ENCODE measurements around the gene RPE65.
"Not testable (repeated sequence)": the region's sequence is repeated elsewhere in the genome, so short reads cannot be mapped to it uniquely, and the experiment has no call there.

Gene RPE65

DNA sequence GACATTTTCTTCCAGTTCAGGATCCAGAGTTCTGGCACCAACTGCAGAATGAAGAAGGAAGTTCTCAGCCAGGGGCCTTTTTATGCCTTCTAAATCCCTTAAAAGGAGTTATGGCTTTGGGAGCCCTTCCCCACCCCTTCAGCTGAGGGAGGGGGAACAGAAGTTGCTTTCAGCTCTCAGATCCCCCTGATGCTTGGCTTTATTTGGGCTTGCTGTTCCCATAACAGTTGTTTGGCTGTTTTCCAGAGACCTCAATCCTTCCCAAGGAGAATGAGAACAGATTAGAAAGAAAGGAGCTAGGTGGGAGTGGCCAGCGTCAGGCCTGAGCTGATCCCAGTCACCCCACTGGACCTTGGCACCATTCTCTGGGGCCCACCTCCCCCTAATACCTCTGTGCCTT, at the start of gene RPE65:
TSS of gene RPE65 (minus strand) at position 54 of the 400 bp plus-strand sequence. CDS start at position 5, 49 bp downstream.
- DNase-seq (ENCODE audit: low spot score), result no peak

DNA sequence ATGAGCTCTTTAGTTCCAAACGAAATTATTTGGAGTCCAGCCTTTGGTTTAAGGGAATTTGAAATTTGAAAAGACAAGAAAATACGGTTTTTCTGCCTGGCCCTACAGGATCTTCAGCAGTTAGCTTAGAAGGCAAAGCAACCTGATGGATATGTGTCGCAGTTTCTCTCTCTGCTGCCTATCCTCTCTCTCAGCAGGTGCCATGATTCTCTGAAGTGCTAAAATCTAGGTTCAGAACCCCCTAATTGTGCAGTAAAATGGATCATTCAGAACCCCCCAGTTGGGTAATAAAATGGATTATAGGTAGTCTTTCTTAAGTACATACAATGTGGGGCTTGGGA, 47.6 kb upstream of the RPE65 start:
- no peak for DNase-seq (ENCODE audit: low spot score)

DNA sequence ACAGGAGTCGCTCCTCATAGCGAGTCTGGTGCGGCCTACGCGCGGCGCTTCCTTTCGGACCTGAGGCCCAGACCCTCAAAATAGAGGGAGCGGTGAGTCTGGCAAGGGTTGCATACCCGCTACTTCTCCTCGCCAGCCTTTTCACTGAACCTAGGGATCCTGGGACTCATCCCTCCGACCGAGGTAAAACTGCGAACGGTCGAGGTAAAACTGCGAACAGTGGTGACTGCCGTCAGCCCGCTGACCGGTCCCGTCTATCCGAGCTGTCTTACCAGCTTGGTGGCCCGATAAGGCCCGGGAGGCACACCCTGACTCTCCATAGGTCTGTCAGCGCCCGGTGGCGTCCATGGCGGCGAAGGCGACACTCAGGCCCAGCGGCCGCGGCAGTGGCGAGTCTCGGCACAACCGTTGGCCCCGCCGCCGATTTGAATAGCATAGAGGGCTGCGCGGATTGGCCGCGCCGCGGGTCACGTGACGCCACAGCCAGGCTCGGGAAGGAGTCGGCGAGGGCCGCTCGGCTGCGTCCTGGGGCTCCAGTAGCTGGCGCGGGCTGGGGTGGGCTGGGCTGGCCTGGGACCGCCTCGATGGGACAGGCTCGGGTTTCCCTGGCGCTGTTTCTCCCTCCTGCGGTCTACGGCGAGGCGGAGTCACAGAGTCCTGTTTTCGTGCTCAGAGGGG, 47.1 kb upstream of the RPE65 start, which contains the start of gene DEPDC1:
TSS of gene DEPDC1 (minus strand) at position 403 of the 678 bp plus-strand sequence. CDS start at position 320, 83 bp downstream.
- DNase-seq (ENCODE audit: low spot score), result peak; percentile 77

DNA sequence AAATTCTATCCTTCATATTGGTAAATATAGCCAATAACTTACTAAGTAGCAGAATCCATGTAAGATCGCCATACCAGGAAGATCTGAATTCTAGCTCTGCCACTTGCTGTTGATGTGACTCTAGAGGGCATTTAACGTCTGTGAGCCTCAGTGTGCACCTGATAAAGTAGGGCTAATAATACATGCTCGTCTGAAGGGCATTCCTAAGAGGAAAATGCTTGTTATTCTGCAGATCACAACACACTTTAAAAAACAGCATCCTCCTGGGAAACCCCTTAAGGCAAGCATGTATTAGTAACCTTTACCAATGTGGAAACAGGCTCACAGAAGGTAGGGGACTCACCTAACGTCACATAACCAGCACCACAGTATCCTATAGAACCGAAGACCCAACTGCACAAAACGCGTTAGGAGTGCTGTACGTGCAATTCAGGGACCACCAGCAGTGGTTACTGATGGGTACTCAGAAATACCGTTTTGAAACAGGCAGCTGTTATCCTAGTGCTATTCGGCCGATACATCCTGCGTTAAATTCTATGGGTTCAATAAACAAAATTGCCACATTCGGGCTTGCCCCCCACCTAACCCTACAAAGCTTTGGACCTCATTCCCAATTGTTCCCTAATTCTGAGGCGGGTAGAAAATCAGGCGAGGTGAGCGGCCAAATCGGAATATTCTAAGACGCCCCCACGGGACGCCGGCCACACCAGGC, 46.4 kb upstream of the RPE65 start:
- DNase-seq (ENCODE audit: low spot score), result peak; percentile 6

DNA sequence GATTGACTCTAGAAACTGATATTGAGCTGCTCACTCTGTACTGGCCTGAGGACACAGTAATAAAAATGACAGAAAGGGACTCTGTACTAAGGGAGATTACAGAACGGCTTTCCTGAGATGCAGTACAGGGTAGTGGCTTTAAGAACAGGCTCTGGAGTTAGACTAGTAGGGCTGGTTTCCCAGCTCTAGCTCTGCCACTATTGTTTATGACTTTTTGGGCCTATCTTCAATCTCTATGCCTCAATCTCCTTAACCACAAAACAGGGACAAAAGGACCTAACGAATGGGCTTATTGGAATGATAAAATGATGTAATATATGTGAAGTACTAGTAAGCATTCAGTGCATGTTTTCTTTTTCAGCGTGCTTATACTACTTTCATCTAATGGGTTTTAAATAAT, 45.8 kb upstream of the RPE65 start:
- peak; percentile 8 for DNase-seq (ENCODE audit: low spot score)

DNA sequence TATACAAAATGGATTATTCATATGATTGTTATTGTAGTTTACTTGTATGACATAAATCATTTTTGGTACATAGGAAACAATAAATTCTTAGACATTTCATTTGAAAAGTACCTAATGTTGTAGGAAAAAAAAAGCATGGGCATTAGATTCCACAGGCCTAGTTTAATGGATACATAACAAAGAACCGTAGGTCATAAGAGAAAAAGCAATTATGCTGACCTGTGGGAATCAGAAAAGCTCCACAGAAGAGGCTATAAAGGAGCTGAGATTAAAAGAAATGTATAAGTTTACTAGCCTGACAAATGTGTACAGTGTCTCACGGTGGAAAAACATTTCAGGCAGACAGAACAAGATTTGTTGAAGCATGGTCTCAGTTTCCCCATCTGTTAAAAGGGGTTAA, 43.4 kb upstream of the RPE65 start:
- no peak for DNase-seq (ENCODE audit: low spot score)

DNA sequence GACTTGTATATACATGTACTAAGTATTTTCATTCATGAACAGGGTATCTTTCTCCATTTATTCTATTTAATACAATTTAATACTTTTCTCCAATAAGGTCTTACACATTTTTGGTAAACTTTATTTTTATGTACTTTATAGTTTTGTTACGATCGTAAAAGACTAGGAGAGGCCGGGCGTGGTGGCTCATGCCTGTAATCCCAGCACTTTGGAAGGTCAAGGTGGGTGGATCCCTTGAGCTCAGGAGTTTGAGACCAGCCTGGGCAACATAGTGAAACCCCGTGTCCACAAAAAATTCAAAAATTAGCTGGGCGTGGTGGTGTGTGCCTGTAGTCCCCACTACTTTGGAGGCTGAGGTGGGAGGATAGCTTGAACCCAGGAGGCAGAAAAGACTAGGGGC, 42.5 kb upstream of the RPE65 start:
- DNase-seq (ENCODE audit: low spot score), result not testable (repeated sequence)

GRCh38 chr1:68490046-68490651, 40.4 kb upstream of the RPE65 start:
- DNase-seq (ENCODE audit: low spot score), result no peak

DNA sequence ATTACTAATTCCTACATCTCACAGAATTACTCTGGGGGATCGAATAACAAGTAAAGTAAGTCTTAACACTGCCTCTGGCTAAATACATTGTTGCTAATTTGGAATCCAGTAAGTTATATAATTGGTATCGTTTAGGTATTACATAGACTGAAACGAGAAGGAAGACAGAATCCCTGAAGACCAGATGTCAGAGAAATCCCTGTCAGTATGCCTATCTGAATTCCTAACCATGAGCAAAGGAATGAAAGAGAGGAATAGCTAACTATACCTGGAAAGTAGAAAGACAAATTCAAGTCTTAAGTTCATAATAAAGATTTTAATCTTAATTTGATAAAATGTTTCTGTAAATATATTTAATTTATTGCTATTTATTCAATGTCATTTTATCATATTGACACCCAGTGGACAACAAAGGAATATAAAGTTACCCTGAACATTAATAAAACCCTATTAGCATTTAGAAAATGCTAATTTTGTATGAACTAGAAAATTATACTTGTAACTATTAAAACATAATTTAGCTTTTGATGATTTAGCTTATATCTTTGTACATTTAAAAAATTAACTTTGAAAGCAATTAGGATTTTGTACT, 35.8 kb upstream of the RPE65 start:
- no peak for DNase-seq (ENCODE audit: low spot score)

DNA sequence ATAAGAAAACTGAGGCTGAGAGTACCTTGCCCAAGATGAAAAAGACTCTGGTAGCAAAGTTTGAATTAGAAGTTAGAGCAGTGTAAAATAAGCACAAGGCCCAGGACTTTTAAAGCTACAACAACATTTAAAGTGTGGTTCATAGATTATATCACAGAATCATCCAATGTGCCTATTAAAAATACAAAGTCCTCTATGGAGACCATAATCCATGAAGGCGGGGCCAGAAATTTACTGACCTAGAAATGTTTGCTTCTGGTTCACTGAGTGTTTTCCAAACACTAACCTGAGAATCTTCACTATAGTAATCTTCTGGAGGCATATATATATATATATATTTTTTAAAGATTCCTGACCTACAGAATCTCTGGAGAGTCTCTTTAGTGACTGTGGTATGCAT, 34.9 kb upstream of the RPE65 start:
- DNase-seq (ENCODE audit: low spot score), result no peak

- no peak for DNase-seq (ENCODE audit: low spot score)
Measured at GRCh38 chr1:68481041-68481440, 31.3 kb upstream of the RPE65 start.

DNA sequence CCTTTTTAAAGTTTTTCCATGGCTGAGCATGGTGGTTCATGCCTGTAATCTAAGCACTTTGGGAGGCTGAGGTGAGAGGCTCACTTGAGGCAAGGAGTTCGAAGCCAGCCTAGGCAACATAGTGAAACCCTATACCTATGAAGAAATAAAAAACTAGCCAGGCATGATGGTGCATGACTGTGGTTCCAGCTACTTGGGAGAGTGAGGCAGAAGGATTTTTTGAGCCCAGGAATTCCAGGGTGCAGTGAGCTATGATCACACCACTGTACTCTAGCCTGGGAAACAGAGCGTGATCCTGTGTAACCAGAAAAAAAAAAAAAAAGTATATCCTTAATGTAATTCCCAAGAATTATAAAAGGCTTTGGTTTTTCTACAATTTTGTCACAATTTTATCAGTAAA, 29.7 kb upstream of the RPE65 start:
- DNase-seq (ENCODE audit: low spot score), result no peak

GRCh38 chr1:68478662-68479061, 28.9 kb upstream of the RPE65 start:
- no peak for DNase-seq (ENCODE audit: low spot score)

- DNase-seq (ENCODE audit: low spot score), result not testable (repeated sequence)
Measured at GRCh38 chr1:68476626-68477025, 26.9 kb upstream of the RPE65 start.

GRCh38 chr1:68473060-68473459, 23.3 kb upstream of the RPE65 start:
- no peak for DNase-seq (ENCODE audit: low spot score)

GRCh38 chr1:68470388-68470970, 20.7 kb upstream of the RPE65 start:
- DNase-seq (ENCODE audit: low spot score), result no peak

GRCh38 chr1:68464891-68465290, 15.1 kb upstream of the RPE65 start:
- DNase-seq (ENCODE audit: low spot score), result no peak

DNA sequence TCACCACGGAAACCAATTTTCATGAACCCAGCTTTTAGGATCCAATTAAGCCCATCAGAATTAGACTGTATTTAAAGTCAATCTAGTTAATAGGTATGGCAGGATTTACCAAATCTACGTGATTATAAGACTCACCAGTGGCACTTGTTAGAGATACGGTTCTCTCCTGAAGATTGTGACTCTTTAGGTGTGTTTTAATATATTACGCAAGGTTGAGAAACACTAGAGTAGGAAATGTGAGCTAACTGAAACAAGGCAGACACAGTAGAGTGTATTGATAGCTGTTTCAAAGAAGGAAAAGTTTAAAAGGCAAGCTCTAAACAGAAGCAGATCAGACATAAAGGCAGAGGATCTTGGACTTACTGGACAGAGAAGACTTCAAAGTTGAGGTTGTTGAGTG, 11.2 kb upstream of the RPE65 start:
- no peak for DNase-seq (ENCODE audit: low spot score)

DNA sequence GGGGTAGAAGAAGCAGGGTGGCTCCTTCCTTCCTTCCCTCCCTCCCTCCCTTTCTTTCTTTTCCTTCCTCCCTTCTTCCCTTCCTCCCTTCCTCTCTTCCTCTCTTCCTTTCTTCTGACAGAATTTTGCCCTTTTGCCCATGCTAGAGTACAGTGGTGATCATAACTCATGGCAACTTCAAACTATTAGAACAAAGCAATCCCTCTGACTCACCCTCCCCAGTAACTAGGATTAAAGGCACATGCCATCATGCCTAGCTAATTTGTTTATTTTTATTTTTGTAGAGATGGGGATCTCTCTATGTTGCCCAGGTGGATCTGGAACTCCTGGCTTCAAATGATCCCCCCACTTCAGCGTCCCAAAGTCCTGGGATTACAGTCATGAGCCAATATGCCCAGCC, 10.0 kb upstream of the RPE65 start:
- DNase-seq (ENCODE audit: low spot score), result no peak

GRCh38 chr1:68459091-68459490, 9.3 kb upstream of the RPE65 start:
- no peak for DNase-seq (ENCODE audit: low spot score)

- no peak for DNase-seq (ENCODE audit: low spot score)
Measured at GRCh38 chr1:68456202-68456601, 6.4 kb upstream of the RPE65 start.

DNA sequence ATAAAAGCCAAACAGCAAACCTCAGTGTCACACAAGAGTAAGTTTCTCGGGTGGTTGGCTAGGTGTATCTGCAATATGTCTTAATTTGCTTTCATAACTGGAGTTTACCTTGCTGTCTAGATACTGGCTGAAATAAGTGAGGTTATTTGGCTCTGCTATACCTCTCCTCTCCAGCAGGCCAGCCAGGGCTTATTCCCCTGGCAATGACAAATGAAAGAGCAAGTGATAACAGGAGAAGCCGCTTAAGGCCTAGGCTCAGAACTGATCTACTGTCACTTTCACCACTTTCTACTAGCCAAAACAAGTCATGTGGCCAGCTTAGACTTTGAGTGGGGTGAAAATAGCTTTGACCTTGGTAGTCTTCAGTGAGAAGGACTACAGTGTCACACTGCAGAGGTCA, 4.8 kb upstream of the RPE65 start:
- DNase-seq (ENCODE audit: low spot score), result no peak
